HK-2 (cell line): ENCODE measurements around the gene PSMA7.
A peak's percentile ranks its signal among the peaks of the same experiment; 100 is the strongest.

Source experiments
- DNase-seq: peaks from one replicate; pipeline ENCODE4 v3.0.0-alpha.2; 2018; ENCODE audit not compliant: unreplicated experiment

Gene PSMA7

DNA sequence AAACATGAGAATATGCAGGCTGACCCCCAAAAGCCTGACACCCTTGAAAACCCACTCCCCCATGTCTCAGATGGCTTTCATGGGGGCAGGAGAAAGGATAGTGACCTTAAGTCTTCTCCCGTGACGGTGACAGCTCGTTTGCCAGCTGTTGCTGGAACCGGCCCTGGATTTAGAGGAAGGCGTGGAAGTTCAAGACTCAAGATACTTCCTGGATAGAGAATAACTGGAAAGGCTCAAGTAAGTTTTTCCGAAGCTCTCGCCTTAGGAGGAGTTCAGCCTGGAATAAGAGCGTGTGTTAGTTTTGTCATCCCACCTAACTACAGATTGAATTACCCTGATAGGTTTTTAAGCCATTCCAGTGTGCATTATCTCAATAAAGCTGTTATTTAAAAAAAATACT lies 28.1 kb upstream of the PSMA7 start:
- DNase-seq, result no peak

DNA sequence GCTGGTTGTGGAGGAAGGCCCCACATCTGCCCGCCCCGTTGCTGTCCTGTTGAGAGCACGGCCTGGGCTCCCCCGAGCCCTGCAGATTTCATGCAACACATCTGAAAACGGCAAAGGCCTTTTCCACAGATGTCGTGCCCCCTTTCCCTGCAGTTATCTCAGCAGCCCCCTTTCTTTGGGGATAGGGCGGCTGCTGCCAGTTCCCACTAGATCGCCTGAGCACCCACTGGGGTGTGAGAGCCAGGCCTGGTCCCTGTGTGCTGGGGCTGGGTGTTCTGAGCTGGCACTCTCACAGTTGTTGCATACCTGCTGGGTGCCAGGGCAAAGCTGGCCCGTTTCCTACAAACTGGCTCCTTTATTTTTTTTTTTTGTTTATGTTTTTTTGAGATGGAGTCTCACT lies 27.3 kb upstream of the PSMA7 start:
- no peak for DNase-seq

DNA sequence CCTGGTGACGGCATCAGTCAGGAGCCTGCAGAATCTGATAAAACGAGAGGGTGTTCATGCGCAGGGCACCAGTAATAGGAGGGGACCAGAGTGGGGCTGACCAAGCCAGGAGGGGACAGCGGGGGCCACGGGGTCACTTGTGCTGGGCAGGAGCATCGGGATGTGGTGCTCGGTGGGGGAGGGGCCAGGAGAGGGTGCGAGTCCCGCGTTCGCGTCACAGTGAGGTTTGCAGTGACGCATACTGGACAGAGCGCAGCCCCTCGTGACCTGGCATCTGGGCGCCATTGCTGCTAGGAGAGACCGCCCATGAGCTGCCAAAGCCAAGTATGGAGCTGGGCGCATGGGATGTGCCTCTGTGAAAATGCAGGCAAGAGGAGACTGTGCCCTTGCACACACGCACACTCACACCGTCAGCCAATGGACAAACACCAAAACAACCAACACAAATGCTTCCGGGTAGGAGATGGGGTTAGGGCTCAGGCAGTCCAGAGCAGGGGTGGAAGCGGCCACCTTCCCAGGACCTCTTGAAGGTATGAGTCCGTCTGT lies 25.8 kb upstream of the PSMA7 start:
- DNase-seq, result no peak

DNA sequence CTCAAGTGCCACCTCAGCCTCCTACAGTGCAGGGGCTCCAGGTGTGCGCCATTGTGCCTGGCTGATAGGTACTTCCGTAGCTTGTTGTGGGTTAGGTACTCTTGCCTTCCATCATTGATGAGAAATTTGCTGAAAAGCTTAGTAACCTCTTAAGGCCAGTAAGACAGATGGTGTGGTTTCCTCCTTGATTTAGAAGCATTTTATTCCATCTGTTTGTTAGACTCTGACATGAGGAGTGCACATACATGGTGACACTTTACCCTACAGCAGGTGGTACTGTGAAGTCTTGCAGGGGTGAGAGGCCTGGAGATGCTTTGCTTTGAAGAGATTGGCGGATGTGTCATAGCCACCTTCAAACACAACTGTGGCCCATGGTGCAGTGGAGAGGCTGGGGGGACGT lies 24.9 kb upstream of the PSMA7 start:
- DNase-seq, result no peak

DNA sequence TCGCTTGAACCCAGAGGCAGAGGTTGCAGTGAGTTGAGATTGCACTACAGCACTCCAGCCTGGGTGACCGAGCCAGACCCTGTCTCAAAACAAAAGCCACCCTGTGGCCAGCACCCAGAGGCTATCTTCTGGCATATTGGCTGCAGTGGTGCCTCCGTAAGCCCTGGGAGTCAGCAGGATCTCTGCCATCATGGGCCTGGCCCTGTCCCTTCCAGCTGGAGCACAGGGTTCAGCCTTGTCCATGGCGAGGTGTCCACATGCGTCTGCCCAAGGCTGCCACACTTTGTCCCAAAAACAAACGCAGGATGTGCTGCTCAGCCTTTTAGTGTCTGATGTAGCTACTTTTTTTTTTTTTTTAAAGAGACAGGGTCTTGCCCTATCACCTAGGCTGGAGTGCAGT lies 24.3 kb upstream of the PSMA7 start:
- DNase-seq, result no peak

DNA sequence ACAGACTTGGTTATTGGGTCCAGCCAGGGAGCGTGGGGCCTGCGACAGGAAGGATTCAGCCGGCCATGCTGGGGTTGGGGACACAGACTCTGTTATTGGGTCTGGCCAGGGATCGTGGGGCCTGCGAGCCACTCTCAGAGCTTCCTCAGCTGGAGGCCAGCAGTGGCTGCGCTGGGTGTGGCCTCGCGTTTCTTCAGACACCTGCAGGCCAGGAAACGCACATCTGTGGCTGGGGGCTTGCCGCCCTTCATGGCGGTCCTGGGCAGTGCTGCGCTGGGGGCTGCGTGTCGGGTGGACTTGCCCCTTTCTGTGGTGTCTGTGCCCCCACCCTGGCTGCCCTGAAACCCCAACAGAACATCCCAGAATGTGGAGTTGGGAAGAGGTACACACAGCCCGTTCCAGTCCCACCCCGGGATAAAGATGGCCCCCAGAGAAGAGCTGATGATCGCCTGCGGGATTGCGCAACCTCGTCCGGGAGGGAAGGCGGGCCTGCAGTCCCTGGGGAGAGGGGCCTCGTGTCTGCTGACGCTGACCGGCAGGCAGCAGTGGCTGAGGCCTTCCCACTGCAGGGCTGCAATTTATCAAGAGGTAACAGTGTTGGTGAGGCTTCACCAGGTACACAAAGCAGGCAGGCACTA lies 22.7 kb upstream of the PSMA7 start:
- DNase-seq, result no peak

DNA sequence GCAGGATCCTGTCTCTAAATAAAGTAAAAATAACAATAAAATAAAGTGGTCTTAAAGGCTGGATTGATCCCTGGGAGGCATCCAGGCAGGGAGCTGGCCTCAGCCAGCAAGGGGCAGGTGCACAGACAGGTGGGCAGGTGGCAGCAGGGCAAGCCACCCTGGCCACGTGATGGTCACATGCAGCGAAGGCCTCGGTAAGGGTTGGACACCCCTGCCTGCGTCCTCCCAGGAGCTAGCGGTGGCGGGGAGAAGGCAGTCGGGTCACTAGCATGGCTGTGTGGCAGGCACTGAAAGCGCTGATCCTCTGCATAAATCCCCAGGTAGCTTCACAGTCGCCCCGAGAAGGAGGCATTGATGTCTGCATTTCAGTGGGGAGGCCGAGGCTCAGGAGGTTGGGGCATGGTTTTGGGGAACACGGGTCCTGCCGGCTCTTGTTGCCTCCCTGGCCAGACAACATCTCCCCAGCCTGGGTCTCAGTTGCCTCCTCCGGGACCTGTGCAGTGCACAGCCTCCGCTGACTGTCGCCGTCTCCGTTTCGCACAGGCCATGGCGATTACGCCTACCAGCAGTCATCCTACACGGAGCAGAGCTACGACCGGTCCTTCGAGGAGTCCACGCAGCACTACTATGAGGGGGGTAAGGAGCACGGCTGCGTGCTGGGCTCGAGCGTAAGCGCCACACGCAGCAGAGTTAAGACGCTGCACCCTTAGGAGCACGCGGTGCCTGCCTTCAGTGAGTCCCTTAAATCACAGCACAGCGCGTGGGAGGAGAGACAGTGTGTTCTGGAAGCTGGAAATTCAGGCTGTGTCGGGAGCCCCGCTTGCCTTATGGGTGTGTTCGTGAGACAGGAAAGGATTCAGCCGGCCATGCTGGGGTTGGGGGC lies 21.9 kb upstream of the PSMA7 start:
- DNase-seq, result no peak

DNA sequence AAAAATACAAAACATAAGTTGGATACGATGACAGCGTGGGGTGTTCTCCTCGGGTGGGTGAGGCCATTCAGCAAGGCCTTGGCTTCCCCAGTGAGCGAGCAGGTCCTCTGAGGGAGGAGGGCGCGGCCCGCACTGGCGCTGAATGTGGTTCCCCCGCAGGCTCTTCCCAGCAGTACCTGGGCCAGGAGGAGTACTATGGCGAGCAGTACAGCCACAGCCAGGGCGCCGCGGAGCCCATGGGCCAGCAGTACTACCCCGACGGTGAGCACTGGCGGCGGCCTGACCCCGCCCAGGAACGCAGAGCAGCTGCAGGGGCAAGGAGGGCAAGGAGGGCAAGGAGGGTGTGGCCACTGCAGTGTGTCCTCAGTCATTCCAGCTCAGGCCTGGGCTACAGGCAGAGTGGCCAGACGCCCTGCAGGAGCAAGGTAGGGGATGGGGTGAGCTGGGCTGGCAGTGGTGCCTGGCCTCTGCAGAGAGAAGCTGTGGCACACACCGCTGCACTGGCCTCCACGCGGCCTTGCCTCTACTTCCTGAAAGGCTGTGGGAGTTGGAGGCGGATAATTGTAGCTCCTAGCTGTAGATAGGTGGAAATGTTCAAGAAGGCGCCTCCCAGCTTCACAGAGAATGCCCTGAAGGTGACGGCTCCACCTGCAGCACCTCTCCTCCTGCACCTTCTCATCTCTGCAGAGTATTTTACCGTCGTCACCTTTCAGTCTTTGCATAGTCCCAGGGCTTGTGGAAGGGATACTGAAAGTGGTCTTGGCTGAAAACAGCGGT lies 21.0 kb upstream of the PSMA7 start:
- no peak for DNase-seq

DNA sequence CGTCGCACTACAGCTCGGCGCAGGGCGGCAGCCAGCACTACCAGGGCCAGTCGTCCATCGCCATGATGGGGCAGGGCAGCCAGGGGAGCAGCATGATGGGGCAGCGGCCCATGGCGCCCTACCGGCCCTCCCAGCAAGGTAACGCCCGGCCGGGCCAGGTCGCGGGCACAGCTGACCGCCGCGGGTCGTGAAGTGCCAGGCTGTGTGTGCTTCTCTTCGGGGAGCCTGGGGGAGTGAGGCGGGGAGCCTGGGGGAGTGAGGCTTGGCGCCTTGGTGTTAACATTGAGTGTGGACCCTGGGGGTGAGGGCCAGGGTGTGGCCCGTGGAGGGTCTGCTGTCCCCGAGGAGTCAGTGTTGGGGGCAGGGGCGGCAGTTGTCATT lies 20.3 kb upstream of the PSMA7 start:
- DNase-seq, result no peak

DNA sequence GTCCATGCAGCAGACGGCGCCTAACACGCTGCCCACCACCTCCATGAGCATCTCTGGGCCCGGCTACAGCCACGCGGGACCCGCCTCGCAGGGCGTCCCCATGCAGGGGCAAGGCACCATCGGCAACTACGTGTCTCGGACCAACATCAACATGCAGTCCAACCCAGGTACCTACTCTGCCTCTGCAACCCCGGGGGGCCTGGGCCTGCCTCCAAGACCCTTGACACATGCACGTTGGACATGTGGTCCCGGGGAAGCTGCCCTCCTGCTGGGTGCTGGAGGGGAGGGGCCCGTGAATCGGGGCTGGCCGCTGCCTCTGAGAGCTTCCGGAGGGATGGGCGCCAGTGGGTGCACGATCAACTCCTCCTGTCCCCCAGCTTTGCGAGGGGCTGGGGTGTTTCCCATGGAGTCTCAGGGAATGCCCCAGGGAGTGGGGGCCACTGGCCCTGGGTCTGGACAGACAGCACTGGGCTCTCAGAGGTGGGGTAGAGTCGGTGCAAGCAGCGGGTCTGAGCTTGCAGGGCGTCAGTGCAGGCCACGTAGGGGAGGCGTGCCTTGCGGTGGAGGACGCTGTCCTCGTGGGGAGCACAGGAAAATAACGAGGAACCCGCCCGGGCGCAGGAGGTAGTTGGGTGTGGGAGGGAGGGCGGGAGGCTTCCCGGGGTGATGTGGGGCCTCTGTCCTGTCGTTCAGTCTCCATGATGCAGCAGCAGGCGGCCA lies 19.7 kb upstream of the PSMA7 start:
- no peak for DNase-seq

DNA sequence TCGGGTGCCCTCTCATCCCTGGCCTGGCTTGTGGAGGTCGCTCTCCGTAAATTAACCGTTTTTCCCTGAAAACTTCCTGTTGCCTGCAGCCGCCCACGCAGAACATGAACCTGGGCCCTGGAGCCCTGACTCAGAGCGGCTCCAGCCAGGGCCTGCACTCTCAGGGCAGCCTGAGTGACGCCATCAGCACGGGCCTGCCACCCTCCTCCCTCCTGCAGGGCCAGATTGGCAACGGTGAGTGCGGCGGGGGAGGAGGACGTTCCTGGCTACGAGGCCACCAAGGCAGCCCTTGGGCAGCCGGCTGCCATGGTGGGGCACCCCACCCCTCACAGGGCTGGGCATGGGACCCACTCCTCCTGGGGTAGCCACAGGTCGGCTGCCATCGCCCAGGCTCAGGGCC lies 18.2 kb upstream of the PSMA7 start:
- DNase-seq, result peak; percentile 92

DNA sequence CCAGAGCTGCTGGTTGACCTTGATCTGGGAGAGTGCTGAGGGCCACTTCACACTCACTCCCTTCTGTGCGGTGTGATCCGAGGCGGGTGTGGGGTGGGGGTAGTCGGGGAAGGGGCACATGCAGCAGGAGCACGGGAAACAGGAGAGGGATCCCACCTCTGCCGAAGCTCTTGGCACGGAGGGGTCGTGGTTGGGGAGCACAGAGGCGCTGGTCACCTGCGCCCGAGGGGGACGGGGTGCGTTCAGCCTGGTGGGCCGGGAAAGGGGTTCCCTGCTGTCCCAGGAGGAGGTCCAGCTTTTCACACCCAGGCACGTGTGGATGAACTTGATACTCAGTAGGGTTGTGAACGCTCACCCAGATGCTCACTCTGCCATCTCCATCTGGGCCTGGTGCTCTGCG lies 17.7 kb upstream of the PSMA7 start:
- DNase-seq, result no peak

DNA sequence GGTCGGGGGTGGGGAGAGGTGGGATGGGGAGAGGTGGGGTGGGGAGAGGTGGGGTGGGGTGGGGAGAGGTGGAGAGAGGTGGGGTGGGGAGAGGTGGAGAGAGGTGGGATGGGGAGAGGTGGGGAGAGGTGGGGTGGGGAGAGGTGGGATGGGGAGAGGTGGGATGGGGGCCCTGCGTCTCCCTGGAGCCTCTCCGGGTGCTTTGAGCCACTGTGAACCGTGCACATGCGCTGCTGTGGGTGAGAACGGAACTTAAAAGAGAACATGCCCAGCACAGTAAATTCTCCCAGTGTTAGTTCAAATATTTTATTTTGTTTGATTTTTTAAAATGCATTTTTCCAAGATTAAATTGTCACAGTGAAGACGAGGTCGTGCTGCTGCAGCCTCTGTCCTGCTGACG lies 17.1 kb upstream of the PSMA7 start:
- no peak for DNase-seq

DNA sequence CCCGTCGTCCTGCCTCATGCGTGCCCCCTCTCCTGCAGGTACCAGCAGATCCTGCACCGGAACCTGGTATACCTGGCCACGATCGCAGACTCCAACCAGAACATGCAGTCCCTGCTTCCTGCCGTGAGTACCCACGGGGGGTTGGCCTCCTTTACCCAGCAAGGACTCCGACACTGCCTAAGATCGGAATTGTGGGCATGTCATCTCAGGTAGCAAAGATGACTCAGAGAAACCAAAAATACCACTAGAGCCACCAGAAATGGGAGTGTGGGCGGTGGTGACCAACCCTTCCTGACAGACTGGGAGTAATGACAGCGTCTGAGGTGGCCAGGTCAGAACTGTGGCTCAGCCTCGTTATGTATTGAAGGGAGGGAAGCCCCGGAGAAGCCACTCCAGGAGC lies 16.6 kb upstream of the PSMA7 start:
- DNase-seq, result peak; percentile 89

DNA sequence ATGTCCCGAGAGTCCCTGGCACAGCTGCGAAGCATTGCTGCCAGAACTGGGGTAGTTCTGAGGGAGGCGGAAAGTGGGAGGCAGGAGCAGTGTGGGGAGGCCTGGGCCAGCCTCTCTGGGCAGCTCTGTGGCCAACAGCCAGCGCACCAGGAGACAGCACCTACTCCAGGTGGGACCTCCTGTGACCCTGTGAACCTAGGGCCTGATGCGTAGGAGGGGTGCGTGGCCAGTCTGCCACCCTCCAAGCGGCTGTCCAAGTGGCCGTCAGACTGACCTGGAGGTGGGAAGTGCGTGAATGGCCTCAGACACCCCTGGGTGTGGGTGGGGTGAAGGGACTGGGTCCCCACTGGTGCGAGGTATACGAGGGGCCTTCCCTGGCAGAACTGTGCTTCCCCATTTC lies 15.9 kb upstream of the PSMA7 start:
- DNase-seq, result no peak

DNA sequence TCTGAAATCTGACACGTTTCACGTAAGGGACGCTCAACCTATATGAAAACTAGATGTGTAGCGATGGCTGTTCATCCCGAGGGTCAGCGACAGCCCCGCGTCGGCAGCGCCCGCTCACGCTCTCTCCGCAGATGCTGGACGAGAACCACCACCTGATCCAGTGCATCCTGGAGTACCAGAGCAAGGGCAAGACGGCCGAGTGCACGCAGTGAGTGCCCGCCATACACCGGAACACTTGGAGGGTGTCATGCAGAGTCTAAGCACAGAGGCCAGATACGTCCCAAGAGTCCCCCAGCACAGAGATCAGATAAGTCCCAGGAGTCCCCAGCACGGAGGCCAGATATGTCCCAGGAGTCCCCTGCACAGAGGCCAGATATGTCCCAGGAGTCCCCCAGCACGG lies 15.3 kb upstream of the PSMA7 start:
- DNase-seq, result no peak

DNA sequence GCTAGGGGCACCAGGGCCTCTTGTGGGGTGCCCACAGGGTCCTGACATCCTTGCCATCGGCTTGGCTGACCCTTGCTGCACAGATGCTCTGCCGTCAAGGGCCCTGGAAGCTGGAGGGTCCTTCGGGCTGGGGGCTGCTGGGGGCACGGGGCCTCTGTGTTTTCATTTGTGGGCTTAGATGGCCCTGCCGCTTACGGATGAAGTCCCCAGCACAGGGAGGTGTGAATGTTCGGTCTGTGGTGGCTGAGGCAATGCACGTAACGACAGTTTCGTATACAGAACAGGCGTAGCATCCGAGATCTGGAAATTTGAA lies 14.8 kb upstream of the PSMA7 start:
- DNase-seq, result no peak

DNA sequence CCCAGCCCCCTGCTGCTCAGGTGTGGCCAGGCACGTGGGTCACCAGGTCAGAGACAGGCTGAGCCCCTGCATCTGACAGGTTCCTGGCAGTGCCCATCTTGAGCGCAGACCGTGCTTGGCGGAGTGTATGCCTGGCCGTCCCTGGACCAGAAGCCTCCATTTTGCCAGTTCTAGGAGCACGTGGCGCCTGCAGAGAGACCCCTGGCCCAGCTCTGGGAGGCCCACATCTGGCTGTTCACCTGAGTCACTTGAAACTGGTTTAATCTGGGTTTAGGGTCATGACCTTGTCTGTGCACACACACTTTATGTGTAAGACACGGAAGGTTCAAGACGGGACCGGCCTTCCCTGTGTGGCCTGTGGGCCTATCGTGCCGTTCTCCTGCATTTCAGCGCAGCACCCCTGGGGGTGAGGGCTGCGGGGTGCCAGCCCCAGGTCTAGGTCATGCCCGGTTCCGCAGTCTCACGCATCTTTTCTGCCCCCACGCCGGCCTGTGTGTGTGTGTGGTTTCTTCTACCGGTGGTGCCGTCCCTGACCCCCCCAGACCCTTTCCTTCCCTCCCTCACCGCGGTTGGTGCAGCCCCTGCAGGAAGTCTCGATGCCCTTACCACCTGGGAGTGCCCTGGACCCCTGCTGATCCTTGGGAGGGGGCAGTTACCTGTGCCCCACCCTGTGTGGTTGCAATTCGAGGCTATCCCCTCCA lies 14.3 kb upstream of the PSMA7 start:
- no peak for DNase-seq

DNA sequence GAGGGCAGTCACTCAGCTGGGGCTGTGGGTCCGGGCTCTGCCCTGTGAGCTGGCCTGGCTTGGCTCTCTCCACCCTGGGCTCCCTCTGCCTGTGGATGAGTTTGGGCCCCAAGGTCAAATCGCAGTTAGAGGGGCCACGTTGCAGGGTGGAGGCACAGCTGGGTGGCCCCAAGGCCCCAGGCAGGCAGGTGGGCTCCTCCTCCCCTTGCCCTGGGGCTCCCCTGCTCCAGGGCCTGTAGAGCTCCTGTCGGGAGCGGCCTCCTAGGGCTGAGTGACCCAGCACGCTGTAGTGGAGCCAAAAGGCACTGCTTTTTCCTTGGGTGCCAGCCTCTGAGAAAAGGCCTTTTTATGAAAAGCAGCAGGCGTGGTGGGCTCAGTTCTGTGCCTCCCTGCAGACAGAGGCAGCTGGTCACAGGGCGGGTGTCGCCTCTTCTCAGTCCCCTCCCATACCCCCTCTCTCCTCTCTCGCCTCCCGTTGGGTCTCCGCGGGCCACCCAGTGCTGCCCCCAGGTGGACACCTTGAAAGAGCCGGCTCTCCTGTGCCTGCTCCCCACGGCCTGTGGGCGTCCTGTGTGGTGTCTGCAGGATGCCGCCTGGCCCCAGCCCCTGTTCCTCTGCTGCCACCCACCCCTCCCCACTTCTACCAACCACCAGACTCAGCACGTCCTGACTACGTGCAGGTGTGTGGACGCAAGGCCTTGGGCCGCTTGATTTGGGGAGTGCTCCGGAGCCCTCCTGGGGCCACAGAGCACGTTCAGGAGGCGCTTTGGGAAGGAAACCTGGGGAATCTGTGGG lies 13.6 kb upstream of the PSMA7 start:
- DNase-seq, result peak; percentile 52

DNA sequence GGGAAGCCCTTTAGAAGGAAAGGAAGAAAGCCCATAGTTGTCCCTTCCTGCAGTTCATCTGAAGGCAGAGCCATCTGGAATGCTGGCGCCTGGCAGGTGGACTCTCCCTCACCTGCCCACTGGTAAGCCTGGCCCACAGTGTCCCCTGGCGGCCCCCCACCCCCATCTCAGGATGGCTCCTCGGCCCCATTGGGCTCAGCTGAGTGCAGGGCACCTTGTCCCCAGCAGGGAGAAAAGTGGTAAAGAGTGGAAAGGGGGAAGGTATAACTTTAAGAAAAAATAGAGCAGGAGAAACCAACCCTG lies 13.0 kb upstream of the PSMA7 start:
- DNase-seq, result no peak
